Cardiac atrium fibroblast (primary cell): ENCODE measurements around the gene TEX12. TPM values are rescaled to one million over a fixed set of nuclear protein-coding genes. Genes with fewer than 3 reads are reported as not detected.

Source experiments
- total RNA-seq: library from RNA; depleted of rRNA; stranded (reverse); fragments of >200 nt; gene quantifications from 2 replicates; pipeline ENCODE4 v1.2.3, GENCODE V29; 2015

Gene TEX12, protein sequence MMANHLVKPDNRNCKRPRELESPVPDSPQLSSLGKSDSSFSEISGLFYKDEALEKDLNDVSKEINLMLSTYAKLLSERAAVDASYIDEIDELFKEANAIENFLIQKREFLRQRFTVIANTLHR
- total RNA-seq = not detected in 2 replicates

DNA sequence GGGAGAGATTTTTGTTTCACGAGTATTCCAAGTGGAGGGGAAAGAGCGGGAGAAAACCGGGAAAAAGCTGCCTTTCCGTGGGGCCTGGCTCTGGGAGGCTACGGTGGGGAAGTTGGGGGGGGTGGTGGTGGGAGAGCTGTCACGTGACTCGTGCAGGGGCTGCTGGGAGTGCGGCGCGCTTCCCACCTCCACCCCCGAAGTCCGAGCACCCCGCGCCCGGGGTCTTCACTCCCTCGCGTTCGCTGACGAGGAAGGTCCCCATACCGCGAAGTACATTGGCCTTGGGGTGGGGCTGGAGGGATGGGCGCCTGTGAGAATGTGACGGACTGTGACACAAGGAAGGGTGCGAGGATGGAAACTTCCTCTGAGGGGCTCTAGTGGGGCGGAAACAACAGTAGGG, at the start of gene TEX12:
TEX12 (plus strand) TSS at position 228 of the 400 bp plus-strand sequence. CDS start 1,897 bp downstream, outside the sequence.

GRCh38 chr11:112163875-112164685, 3.1 kb upstream of the TEX12 start, which contains the start of gene IL18:
Gene IL18, minus strand, starts transcription at chr11:112164094. Its CDS starts 9,041 bp downstream, at chr11:112155053.

DNA sequence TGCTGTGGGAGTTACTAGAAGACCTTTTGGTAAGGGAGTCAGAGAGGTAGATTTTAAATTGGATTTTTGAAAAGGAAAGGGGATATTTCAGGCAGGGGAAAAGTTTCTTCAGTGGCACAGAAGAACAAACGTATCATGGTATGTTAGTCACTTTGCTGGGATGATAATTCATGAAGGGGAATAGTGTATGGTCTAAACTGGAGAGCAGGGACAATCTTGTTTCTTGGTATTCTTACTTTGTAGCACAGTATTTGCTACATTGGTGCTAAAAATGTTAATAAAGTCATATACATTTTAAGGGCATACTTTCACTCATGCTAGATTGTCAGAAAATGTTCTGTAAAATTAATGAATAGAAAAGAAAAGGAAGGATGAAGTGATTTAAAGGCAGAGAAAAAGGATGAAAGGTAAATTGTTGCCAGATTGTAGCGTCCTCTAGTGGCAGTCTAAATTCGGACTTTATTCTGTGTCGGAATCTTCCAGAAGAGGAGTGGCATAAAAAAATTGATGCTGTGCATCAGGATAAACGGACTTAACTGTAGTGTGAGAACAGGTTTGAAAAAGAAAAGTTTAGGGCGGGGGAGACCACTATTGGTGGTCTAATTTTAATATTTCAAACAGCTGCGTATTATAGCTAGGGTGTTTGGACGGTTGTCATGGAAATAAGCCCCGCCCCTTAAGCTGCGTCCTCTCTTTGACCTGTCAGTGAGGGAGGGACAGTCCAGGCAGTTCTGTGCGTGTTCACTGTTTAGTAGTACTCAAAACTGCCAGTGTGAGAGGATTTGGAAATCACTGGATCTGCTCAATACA, 7.8 kb downstream of the TEX12 start, which contains the start of gene BCO2:
BCO2 (plus strand) TSS at position 724 of the 810 bp plus-strand sequence. CDS start 90 bp downstream, outside the sequence.

Other genes with a start within 250 kb of the TEX12 start
- 0.65 and 4.3 TPM in 2 replicates for gene C11orf52, start 248.5 kb upstream of the TEX12 start, total RNA-seq
- gene DIXDC1, start 230.0 kb upstream of the TEX12 start, total RNA-seq = 12.5 and 15.2 TPM in 2 replicates
- 29.1 and 30.5 TPM in 2 replicates for gene DLAT, start 142.0 kb upstream of the TEX12 start, total RNA-seq
- 0.18 and 0.32 TPM in 2 replicates for gene PIH1D2, start 93.4 kb upstream of the TEX12 start, total RNA-seq
- gene NKAPD1, start 93.1 kb upstream of the TEX12 start, total RNA-seq = 13.9 and 14.7 TPM in 2 replicates
- 56.1 and 59.9 TPM in 2 replicates for gene TIMM8B, start 80.6 kb upstream of the TEX12 start, total RNA-seq
- gene SDHD, start 80.5 kb upstream of the TEX12 start, total RNA-seq = 85.4 and 87.9 TPM in 2 replicates
- 3.6 TPM in 1 of 2 replicates, not detected in the other for gene IL18, start 3.3 kb upstream of the TEX12 start, total RNA-seq
- gene BCO2, start 8.1 kb downstream of the TEX12 start, total RNA-seq = 0.72 and 1.8 TPM in 2 replicates
- 21.5 and 26.6 TPM in 2 replicates for gene PTS, start 59.1 kb downstream of the TEX12 start, total RNA-seq
- gene PLET1, start 93.5 kb downstream of the TEX12 start, total RNA-seq = not detected in 2 replicates